SK-N-MC (cell line): ENCODE data around the gene DAAM1.

Source experiments
- EZH2 ChIP-seq: fragments of 200-600 bp; sonication (generic); IDR thresholded peaks from one replicate; pipeline ENCODE4 v1.6.1; 2017; ENCODE audit warnings: antibody characterized with exemption
- POLR2AphosphoS5 ChIP-seq: IDR thresholded peaks from 2 replicates; pipeline ENCODE4 v1.6.1; 2012; ENCODE audit warnings: mild to moderate bottlenecking, low read depth, low read length, borderline replicate concordance

DNA sequence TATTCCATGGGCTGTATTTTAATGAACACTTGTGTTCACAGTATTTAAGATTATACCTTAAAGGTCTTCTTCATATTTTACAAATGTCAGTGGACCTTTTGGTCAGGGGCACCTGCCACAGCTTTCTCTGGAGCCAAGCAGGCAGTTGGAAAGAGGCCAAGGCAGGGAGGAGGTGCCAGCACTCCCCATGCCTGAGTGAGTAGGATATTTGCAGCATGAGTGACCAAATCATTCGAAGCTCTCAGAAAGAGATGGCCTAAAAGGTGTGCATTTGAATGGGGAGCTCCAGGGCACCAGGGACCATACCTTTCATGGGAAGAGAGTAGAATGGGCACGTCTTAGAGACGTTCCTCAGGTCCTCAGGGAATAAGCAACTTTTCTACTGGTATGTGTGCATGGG is 155.1 kb downstream of the DAAM1 start:
- no peak for TF ChIP-seq EZH2
- TF ChIP-seq POLR2AphosphoS5, result no peak
